Measurements from ENCODE around the gene ERC2.

Gene ERC2

GRCh38 chr3:55641964-55642363, 826.3 kb downstream of the ERC2 start:
- Histone ChIP-seq H3K27me3 (ENCODE audit: control insufficient read depth, insufficient read depth, low read length) (no peaks in the 10 kb centered on the region), H3K9ac (ENCODE audit: low read depth, low read length) (no peak overlapping the region), H3K27ac (ENCODE audit: low read depth, low read length) (no peak overlapping the region), H3K36me3 (ENCODE audit: control insufficient read depth, insufficient read depth, low read length) (no peaks in the 10 kb centered on the region), H3K4me3 (ENCODE audit: low read depth, low read length) (no peak overlapping the region), H3K4me1 (ENCODE audit: control insufficient read depth, insufficient read depth, low read length) (peaks cover 28% of the 10 kb centered on the region), H3K9me3 (ENCODE audit: control insufficient read depth, insufficient read depth, low read length) (no peaks in the 10 kb centered on the region)

DNA sequence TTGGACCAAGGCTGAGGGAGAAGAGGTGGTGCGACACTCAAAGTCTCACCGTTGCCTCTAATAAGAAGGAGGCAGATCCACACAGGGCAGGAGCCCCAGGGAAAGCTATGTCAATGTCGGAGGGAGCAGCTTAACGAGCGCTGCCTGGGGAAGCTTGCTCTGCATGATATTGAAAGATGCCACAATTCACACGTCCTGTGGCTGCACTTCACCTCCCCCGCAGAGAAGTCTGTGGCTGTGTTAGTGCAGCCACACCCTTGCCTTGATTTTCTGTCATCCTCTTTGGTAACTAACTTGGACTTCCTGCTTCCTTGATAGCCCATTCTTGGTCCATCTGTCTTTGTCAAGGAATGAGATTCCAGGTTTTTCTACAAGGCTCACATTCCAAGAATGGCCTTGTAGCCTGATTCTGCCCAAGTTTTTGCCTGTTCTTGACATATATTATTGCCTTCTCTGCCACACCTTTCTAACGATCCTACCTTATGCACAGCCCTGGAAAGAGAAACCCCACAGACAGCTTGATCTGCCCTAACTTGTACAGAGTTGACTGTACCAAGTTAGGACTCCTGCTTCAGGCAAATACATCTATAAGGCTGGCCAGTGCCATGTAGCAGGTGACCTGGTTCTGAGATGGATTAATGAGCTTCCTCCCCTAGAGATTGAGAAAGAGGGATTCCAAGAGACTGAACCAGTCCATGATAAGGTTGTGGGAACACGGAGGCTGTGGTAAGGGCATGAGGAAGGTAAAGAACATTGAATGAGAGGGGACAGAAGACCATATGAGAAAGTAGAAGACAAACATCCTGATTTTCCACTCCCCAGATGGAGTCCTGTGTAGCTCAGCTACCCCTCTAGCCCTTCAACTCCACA, 828.1 kb downstream of the ERC2 start:
- no peak overlapping the region for H3K27ac ChIP-seq (ENCODE audit: low read depth, low read length)
- H3K9me3 ChIP-seq (ENCODE audit: control insufficient read depth, insufficient read depth, low read length) = no peaks in the 10 kb centered on the region
- no peaks in the 10 kb centered on the region for H3K36me3 ChIP-seq (ENCODE audit: control insufficient read depth, insufficient read depth, low read length)
- H3K4me3 ChIP-seq (ENCODE audit: low read depth, low read length) = no peak overlapping the region
- H3K9ac ChIP-seq (ENCODE audit: low read depth, low read length) = no peak overlapping the region
- H3K4me1 ChIP-seq (ENCODE audit: control insufficient read depth, insufficient read depth, low read length) = peaks cover 12% of the 10 kb centered on the region; the same call in 1 of the 2 replicates
- no peaks in the 10 kb centered on the region for H3K27me3 ChIP-seq (ENCODE audit: control insufficient read depth, insufficient read depth, low read length)

- Histone ChIP-seq H3K27ac (ENCODE audit: low read depth, low read length) (no peak overlapping the region), H3K4me3 (ENCODE audit: low read depth, low read length) (no peak overlapping the region), H3K27me3 (ENCODE audit: control insufficient read depth, insufficient read depth, low read length) (no peaks in the 10 kb centered on the region), H3K4me1 (ENCODE audit: control insufficient read depth, insufficient read depth, low read length) (peaks cover 12% of the 10 kb centered on the region; the same call in 1 of the 2 replicates), H3K36me3 (ENCODE audit: control insufficient read depth, insufficient read depth, low read length) (no peaks in the 10 kb centered on the region), H3K9ac (ENCODE audit: low read depth, low read length) (no peak overlapping the region), H3K9me3 (ENCODE audit: control insufficient read depth, insufficient read depth, low read length) (no peaks in the 10 kb centered on the region)
Measured at GRCh38 chr3:55639143-55639542, 829.1 kb downstream of the ERC2 start.

- no peaks in the 10 kb centered on the region for H3K36me3 ChIP-seq (ENCODE audit: control insufficient read depth, insufficient read depth, low read length)
- no peak overlapping the region for H3K9ac ChIP-seq (ENCODE audit: low read depth, low read length)
- H3K27ac ChIP-seq (ENCODE audit: low read depth, low read length) = no peak overlapping the region
- H3K9me3 ChIP-seq (ENCODE audit: control insufficient read depth, insufficient read depth, low read length) = no peaks in the 10 kb centered on the region
- H3K27me3 ChIP-seq (ENCODE audit: control insufficient read depth, insufficient read depth, low read length) = no peaks in the 10 kb centered on the region
- no peak overlapping the region for H3K4me3 ChIP-seq (ENCODE audit: low read depth, low read length)
- peaks cover 12% of the 10 kb centered on the region; the same call in 1 of the 2 replicates for H3K4me1 ChIP-seq (ENCODE audit: control insufficient read depth, insufficient read depth, low read length)
Measured at GRCh38 chr3:55637906-55638638, 830.2 kb downstream of the ERC2 start.

- Histone ChIP-seq H3K27ac (ENCODE audit: low read depth, low read length) (no peak overlapping the region), H3K4me3 (ENCODE audit: low read depth, low read length) (no peak overlapping the region), H3K9me3 (ENCODE audit: control insufficient read depth, insufficient read depth, low read length) (no peaks in the 10 kb centered on the region), H3K27me3 (ENCODE audit: control insufficient read depth, insufficient read depth, low read length) (no peaks in the 10 kb centered on the region), H3K36me3 (ENCODE audit: control insufficient read depth, insufficient read depth, low read length) (no peaks in the 10 kb centered on the region), H3K9ac (ENCODE audit: low read depth, low read length) (no peak overlapping the region), H3K4me1 (ENCODE audit: control insufficient read depth, insufficient read depth, low read length) (peaks cover 17% of the 10 kb centered on the region)
Measured at GRCh38 chr3:55636300-55637195, 831.7 kb downstream of the ERC2 start.

DNA sequence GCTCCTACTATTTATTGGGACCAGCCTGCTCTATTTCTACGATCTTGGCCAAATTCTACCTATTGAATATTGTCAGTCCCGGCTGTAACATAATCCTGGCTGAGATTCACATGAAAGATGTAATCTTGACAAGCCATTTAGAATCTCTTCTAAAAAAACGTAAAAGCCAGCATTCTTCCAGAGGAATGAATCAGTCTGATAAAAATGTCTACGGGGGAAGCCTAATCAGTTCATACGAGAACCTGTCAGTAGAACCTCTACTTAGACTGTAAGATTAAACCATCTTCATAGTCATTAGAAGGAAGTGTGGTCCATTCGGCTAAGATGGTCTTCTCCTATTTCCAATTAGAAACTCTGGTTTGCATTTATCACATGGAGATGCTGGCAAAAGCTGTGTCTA, 833.9 kb downstream of the ERC2 start:
- no peaks in the 10 kb centered on the region for H3K9me3 ChIP-seq (ENCODE audit: control insufficient read depth, insufficient read depth, low read length)
- no peak overlapping the region for H3K27ac ChIP-seq (ENCODE audit: low read depth, low read length)
- peaks cover 13% of the 10 kb centered on the region for H3K4me1 ChIP-seq (ENCODE audit: control insufficient read depth, insufficient read depth, low read length)
- no peaks in the 10 kb centered on the region for H3K36me3 ChIP-seq (ENCODE audit: control insufficient read depth, insufficient read depth, low read length)
- H3K27me3 ChIP-seq (ENCODE audit: control insufficient read depth, insufficient read depth, low read length) = no peaks in the 10 kb centered on the region
- H3K9ac ChIP-seq (ENCODE audit: low read depth, low read length) = no peak overlapping the region
- H3K4me3 ChIP-seq (ENCODE audit: low read depth, low read length) = no peak overlapping the region

GRCh38 chr3:55633333-55633732, 834.9 kb downstream of the ERC2 start:
- peaks cover 5% of the 10 kb centered on the region; the same call in 1 of the 2 replicates for H3K4me1 ChIP-seq (ENCODE audit: control insufficient read depth, insufficient read depth, low read length)
- H3K36me3 ChIP-seq (ENCODE audit: control insufficient read depth, insufficient read depth, low read length) = no peaks in the 10 kb centered on the region
- H3K27me3 ChIP-seq (ENCODE audit: control insufficient read depth, insufficient read depth, low read length) = no peaks in the 10 kb centered on the region
- no peak overlapping the region for H3K9ac ChIP-seq (ENCODE audit: low read depth, low read length)
- no peak overlapping the region for H3K4me3 ChIP-seq (ENCODE audit: low read depth, low read length)
- no peak overlapping the region for H3K27ac ChIP-seq (ENCODE audit: low read depth, low read length)
- no peaks in the 10 kb centered on the region for H3K9me3 ChIP-seq (ENCODE audit: control insufficient read depth, insufficient read depth, low read length)

GRCh38 chr3:55631766-55632331, 836.4 kb downstream of the ERC2 start:
- H3K36me3 ChIP-seq (ENCODE audit: control insufficient read depth, insufficient read depth, low read length) = no peaks in the 10 kb centered on the region
- peaks cover 5% of the 10 kb centered on the region; the same call in 1 of the 2 replicates for H3K4me1 ChIP-seq (ENCODE audit: control insufficient read depth, insufficient read depth, low read length)
- H3K9ac ChIP-seq (ENCODE audit: low read depth, low read length) = no peak overlapping the region
- H3K4me3 ChIP-seq (ENCODE audit: low read depth, low read length) = no peak overlapping the region
- H3K9me3 ChIP-seq (ENCODE audit: control insufficient read depth, insufficient read depth, low read length) = no peaks in the 10 kb centered on the region
- H3K27me3 ChIP-seq (ENCODE audit: control insufficient read depth, insufficient read depth, low read length) = no peaks in the 10 kb centered on the region
- no peak overlapping the region for H3K27ac ChIP-seq (ENCODE audit: low read depth, low read length)

DNA sequence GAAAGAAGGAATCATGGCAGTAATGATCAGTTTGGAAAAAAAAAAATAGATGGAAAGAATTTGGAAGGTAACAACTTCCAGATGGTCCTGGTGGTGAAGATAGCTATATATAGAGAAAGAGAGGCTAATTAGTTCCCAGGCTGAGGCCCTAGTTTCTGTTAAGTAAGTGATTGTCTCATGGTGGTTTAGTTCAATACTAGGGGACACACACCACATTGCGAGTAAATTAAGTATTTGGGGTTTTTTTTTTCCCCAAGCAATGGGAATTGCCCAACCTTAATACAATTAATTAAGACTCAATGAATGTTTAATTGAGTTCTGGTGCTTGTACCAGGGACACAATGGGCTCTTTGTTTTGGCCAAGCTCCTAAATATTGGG, 837.4 kb downstream of the ERC2 start:
- H3K4me1 ChIP-seq (ENCODE audit: control insufficient read depth, insufficient read depth, low read length) = peaks cover 5% of the 10 kb centered on the region; the same call in 1 of the 2 replicates
- H3K9me3 ChIP-seq (ENCODE audit: control insufficient read depth, insufficient read depth, low read length) = no peaks in the 10 kb centered on the region
- H3K27me3 ChIP-seq (ENCODE audit: control insufficient read depth, insufficient read depth, low read length) = no peaks in the 10 kb centered on the region
- no peaks in the 10 kb centered on the region for H3K36me3 ChIP-seq (ENCODE audit: control insufficient read depth, insufficient read depth, low read length)
- no peak overlapping the region for H3K27ac ChIP-seq (ENCODE audit: low read depth, low read length)
- no peak overlapping the region for H3K9ac ChIP-seq (ENCODE audit: low read depth, low read length)
- H3K4me3 ChIP-seq (ENCODE audit: low read depth, low read length) = no peak overlapping the region

DNA sequence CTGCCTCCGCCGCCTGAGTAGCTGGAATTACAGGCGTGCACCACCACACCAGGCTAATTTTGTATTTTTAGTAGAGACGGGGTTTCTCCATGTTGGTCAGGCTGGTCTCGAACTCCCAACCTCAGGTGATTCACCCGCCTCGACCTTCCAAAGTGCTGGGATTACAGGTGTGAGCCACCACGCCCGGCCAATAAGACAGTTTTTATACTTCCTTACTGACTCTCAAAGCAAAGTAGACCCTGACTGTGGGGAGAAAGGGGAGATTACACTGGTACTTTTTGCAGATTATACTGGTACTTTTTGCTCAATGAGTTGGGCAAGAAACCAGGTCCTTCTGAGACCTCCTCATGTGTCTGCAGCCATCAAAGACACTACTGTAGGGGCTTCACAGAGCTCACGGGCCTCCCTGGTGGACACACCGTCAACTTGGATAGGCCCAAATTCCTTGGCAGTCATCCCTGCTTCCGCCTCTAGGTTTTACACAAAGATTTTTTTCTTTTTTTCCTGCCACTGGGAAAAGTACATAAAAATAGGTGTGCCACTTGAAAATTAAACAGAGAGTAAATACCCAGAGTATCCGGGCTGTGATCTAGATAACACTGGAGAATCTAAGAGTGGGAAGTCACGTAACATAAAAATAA, 837.9 kb downstream of the ERC2 start:
- no peaks in the 10 kb centered on the region for H3K9me3 ChIP-seq (ENCODE audit: control insufficient read depth, insufficient read depth, low read length)
- no peak overlapping the region for H3K9ac ChIP-seq (ENCODE audit: low read depth, low read length)
- H3K36me3 ChIP-seq (ENCODE audit: control insufficient read depth, insufficient read depth, low read length) = no peaks in the 10 kb centered on the region
- H3K27me3 ChIP-seq (ENCODE audit: control insufficient read depth, insufficient read depth, low read length) = no peaks in the 10 kb centered on the region
- H3K4me1 ChIP-seq (ENCODE audit: control insufficient read depth, insufficient read depth, low read length) = peaks cover 5% of the 10 kb centered on the region; the same call in 1 of the 2 replicates
- no peak overlapping the region for H3K27ac ChIP-seq (ENCODE audit: low read depth, low read length)
- no peak overlapping the region for H3K4me3 ChIP-seq (ENCODE audit: low read depth, low read length)

All from HUES48 (cell line).